ENCODE measurements around the gene SPAG9. TPM values are rescaled to one million over a fixed set of nuclear protein-coding genes. Genes with fewer than 3 reads are reported as not detected.

Gene SPAG9
- total and polyA plus RNA-seq, 2 donors (not counting 1 experiment from before 2014, with no cell fraction given), result 8.6 to 64.1 TPM

GRCh38 chr17:51153210-51154072, 32.8 kb upstream of the SPAG9 start, which contains the start of gene NME1:
TSS of gene NME1 (plus strand) at chr17:51153559. CDS start at chr17:51155655, 2,096 bp downstream.
- peak; percentile 98 for DNase-seq

More at GRCh38 chr17:51153210-51154072, 32.8 kb upstream of the SPAG9 start, which contains the start of gene NME1:
- no peaks in the 10 kb centered on the region for H3K27me3 ChIP-seq (replicated peaks in 1 of 4; ENCODE audit: control extremely low read depth in 1 of 4, control insufficient read depth in 3 of 4, insufficient read depth in 4 of 4, low read length in 3 of 4)
- POLR2A ChIA-PET, result interaction anchor here (1.0 to 1.8 kb wide), 5 partner anchors 12 to 287 kb away, joined by 4 to 20 read pairs (median 10); partner anchors contain the start of genes NME2, SPAG9 and TOB1
- H3K4me1 Mint-ChIP-seq, result peaks cover 7% of the 10 kb centered on the region
- H3K36me3 ChIP-seq (replicated peaks in 1 of 2; ENCODE audit: control extremely low read depth in 1 of 2, control insufficient read depth in 1 of 2, extremely low read depth in 1 of 2, insufficient read depth in 2 of 2, low read length in 1 of 2), result peaks cover 3 to 5% of the 10 kb centered on the region in 2 experiments
- peak within 1 kb of the TSS; percentile 85 for H3K4me2 ChIP-seq (replicated peaks; ENCODE audit: low read depth, low read length, poor library complexity, severe bottlenecking)
- H3K79me2 ChIP-seq (ENCODE audit: control insufficient read depth, insufficient read depth, low read length), result peaks cover 41% of the 10 kb centered on the region
- H3K27me3 Mint-ChIP-seq, result no peaks in the 10 kb centered on the region
- peaks cover 16 to 23% of the 10 kb centered on the region in 2 donors for H3K4me1 ChIP-seq (ENCODE audit: control insufficient read depth in 2 of 2, insufficient read depth in 2 of 2, low read length in 2 of 2)
- CTCF ChIA-PET, result interaction anchor here (0.5 to 4.0 kb wide), 29 partner anchors 11 to 756 kb away, joined by 3 to 97 read pairs (median 4); partner anchors contain the start of genes LRRC59, NME2, SPAG9 and TOB1
- no peaks in the 10 kb centered on the region for H4K20me1 ChIP-seq (ENCODE audit: control insufficient read depth, insufficient read depth, low read length, poor library complexity, severe bottlenecking)
- no peak within 1 kb of the TSS for H3K4me3 Mint-ChIP-seq
- H3K9ac ChIP-seq (ENCODE audit: low read length), result peak within 1 kb of the TSS; percentile 79
- no peaks in the 10 kb centered on the region for H3K9me3 Mint-ChIP-seq (ENCODE audit: insufficient read depth)
- under 1% methylated on average over 60 of the region's 60 CpGs for WGBS (ENCODE audit: insufficient coverage)
- intact Hi-C loops (cut with micrococcal nuclease), result loop anchor here (1.0 to 5.0 kb wide), 8 partner anchors 13 to 390 kb away; partner anchors contain the start of genes MBTD1, NME2, SPAG9 and TOB1
- H3K27ac Mint-ChIP-seq, result no peak within 1 kb of the TSS
- peak within 1 kb of the TSS; percentile 68 to 83 for H3K27ac ChIP-seq (ENCODE audit: low read length in 2 of 2)
- TF ChIP-seq EZH2 (IDR thresholded peaks at IDR 0.05; ENCODE audit: borderline replicate concordance, insufficient read depth, low read depth, low read length, poor library complexity, severe bottlenecking) (no peak), CTCF (IDR thresholded peaks at IDR 0.05) (peak; percentile 86)
- no peaks in the 10 kb centered on the region for H3K9me3 ChIP-seq (ENCODE audit: control extremely low read depth in 1 of 3, control insufficient read depth in 2 of 3, insufficient read depth in 1 of 3, low read length in 2 of 3)
- peak within 1 kb of the TSS; percentile 90 for H2AFZ ChIP-seq (ENCODE audit: insufficient read depth, low read depth, low read length, poor library complexity, severe bottlenecking)
- ATAC-seq (ENCODE audit: low read depth), result peak; percentile 88
- peak within 1 kb of the TSS; percentile 55 to 86 (median 81) for H3K4me3 ChIP-seq (ENCODE audit: control extremely low read depth in 1 of 5, extremely low read depth in 1 of 5, insufficient read depth in 1 of 5, low read depth in 2 of 5, low read length in 4 of 5)

Data from B cell (primary cell).